ENCODE results near the gene CBLC.

CBLC gene

GRCh38 chr19:44808463-44809371 lies 31.0 kb downstream of the CBLC start, which contains the start of gene BCAM:
BCAM (plus strand) TSS chr19:44809103; CDS start chr19:44809125, 22 bp downstream.
- Histone ChIP-seq H3K9ac (ENCODE audit: low read length in 5 of 5) (peak within 1 kb of the TSS; percentile 56 to 86 (median 81)), H3K36me3 (ENCODE audit: control insufficient read depth in 5 of 5, insufficient read depth in 5 of 5, low read length in 5 of 5) (peaks cover 0 to 12% (median 7%) of the 10 kb centered on the region in 5 donors), H3K4me1 (ENCODE audit: control insufficient read depth in 5 of 5, insufficient read depth in 5 of 5, low read length in 5 of 5) (peaks cover 2 to 29% (median 26%) of the 10 kb centered on the region in 5 donors), H3K27ac (ENCODE audit: low read depth, low read length) (peak within 1 kb of the TSS; percentile 30), H3K4me3 (ENCODE audit: low read depth in 1 of 5, low read length in 5 of 5) (peak within 1 kb of the TSS; percentile 73 to 83 (median 76)), H3K9me3 (ENCODE audit: control insufficient read depth in 5 of 5, low read length in 5 of 5) (peaks cover 0 to 6% (median 0%) of the 10 kb centered on the region in 5 donors), H3K27me3 (ENCODE audit: control insufficient read depth in 5 of 5, insufficient read depth in 4 of 5, low read length in 5 of 5) (no peaks in the 10 kb centered on the region)

GRCh38 chr19:44809577-44810233 lies 32.0 kb downstream of the CBLC start:
- Histone ChIP-seq H3K9ac (ENCODE audit: low read length in 5 of 5) (peak overlapping the region; percentile 56 to 86 (median 81)), H3K4me3 (ENCODE audit: low read depth in 1 of 5, low read length in 5 of 5) (peak overlapping the region; percentile 73 to 83 (median 76)), H3K36me3 (ENCODE audit: control insufficient read depth in 5 of 5, insufficient read depth in 5 of 5, low read length in 5 of 5) (peaks cover 0 to 22% (median 16%) of the 10 kb centered on the region in 5 donors), H3K27me3 (ENCODE audit: control insufficient read depth in 5 of 5, insufficient read depth in 4 of 5, low read length in 5 of 5) (no peaks in the 10 kb centered on the region), H3K9me3 (ENCODE audit: control insufficient read depth in 5 of 5, low read length in 5 of 5) (no peaks in the 10 kb centered on the region), H3K4me1 (ENCODE audit: control insufficient read depth in 5 of 5, insufficient read depth in 5 of 5, low read length in 5 of 5) (peaks cover 1 to 28% (median 26%) of the 10 kb centered on the region in 5 donors), H3K27ac (ENCODE audit: low read depth, low read length) (peak overlapping the region; percentile 30)

GRCh38 chr19:44810234-44811121 lies 32.8 kb downstream of the CBLC start:
- Histone ChIP-seq H3K4me1 (ENCODE audit: control insufficient read depth in 5 of 5, insufficient read depth in 5 of 5, low read length in 5 of 5) (peaks cover 1 to 28% (median 26%) of the 10 kb centered on the region in 5 donors), H3K4me3 (ENCODE audit: low read depth in 1 of 5, low read length in 5 of 5) (peak overlapping the region in 3 of 5 donors; percentile 36 to 77 (median 37)), H3K36me3 (ENCODE audit: control insufficient read depth in 5 of 5, insufficient read depth in 5 of 5, low read length in 5 of 5) (peaks cover 0 to 29% (median 24%) of the 10 kb centered on the region in 5 donors), H3K9ac (ENCODE audit: low read length in 5 of 5) (peak overlapping the region in 1 of 5 donors; percentile 64), H3K9me3 (ENCODE audit: control insufficient read depth in 5 of 5, low read length in 5 of 5) (no peaks in the 10 kb centered on the region), H3K27me3 (ENCODE audit: control insufficient read depth in 5 of 5, insufficient read depth in 4 of 5, low read length in 5 of 5) (no peaks in the 10 kb centered on the region), H3K27ac (ENCODE audit: low read depth, low read length) (no peak overlapping the region)

GRCh38 chr19:44811122-44811419 lies 33.4 kb downstream of the CBLC start:
- Histone ChIP-seq H3K4me1 (ENCODE audit: control insufficient read depth in 5 of 5, insufficient read depth in 5 of 5, low read length in 5 of 5) (peaks cover 1 to 28% (median 26%) of the 10 kb centered on the region in 5 donors), H3K27me3 (ENCODE audit: control insufficient read depth in 5 of 5, insufficient read depth in 4 of 5, low read length in 5 of 5) (no peaks in the 10 kb centered on the region), H3K9ac (ENCODE audit: low read length in 5 of 5) (no peak overlapping the region), H3K27ac (ENCODE audit: low read depth, low read length) (no peak overlapping the region), H3K9me3 (ENCODE audit: control insufficient read depth in 5 of 5, low read length in 5 of 5) (no peaks in the 10 kb centered on the region), H3K36me3 (ENCODE audit: control insufficient read depth in 5 of 5, insufficient read depth in 5 of 5, low read length in 5 of 5) (peaks cover 0 to 32% (median 25%) of the 10 kb centered on the region in 5 donors), H3K4me3 (ENCODE audit: low read depth in 1 of 5, low read length in 5 of 5) (no peak overlapping the region)

- peaks cover 0 to 32% (median 25%) of the 10 kb centered on the region in 5 donors for H3K36me3 ChIP-seq (ENCODE audit: control insufficient read depth in 5 of 5, insufficient read depth in 5 of 5, low read length in 5 of 5)
- peaks cover 1 to 28% (median 26%) of the 10 kb centered on the region in 5 donors for H3K4me1 ChIP-seq (ENCODE audit: control insufficient read depth in 5 of 5, insufficient read depth in 5 of 5, low read length in 5 of 5)
- no peaks in the 10 kb centered on the region for H3K9me3 ChIP-seq (ENCODE audit: control insufficient read depth in 5 of 5, low read length in 5 of 5)
- no peak overlapping the region for H3K4me3 ChIP-seq (ENCODE audit: low read depth in 1 of 5, low read length in 5 of 5)
- H3K27me3 ChIP-seq (ENCODE audit: control insufficient read depth in 5 of 5, insufficient read depth in 4 of 5, low read length in 5 of 5), result no peaks in the 10 kb centered on the region
- no peak overlapping the region for H3K27ac ChIP-seq (ENCODE audit: low read depth, low read length)
- no peak overlapping the region for H3K9ac ChIP-seq (ENCODE audit: low read length in 5 of 5)
Measured at GRCh38 chr19:44812142-44812718, 34.5 kb downstream of the CBLC start.

GRCh38 chr19:44813070-44813840 lies 35.6 kb downstream of the CBLC start:
- H3K27ac ChIP-seq (ENCODE audit: low read depth, low read length), result no peak overlapping the region
- no peak overlapping the region for H3K9ac ChIP-seq (ENCODE audit: low read length in 5 of 5)
- no peaks in the 10 kb centered on the region for H3K27me3 ChIP-seq (ENCODE audit: control insufficient read depth in 5 of 5, insufficient read depth in 4 of 5, low read length in 5 of 5)
- H3K4me1 ChIP-seq (ENCODE audit: control insufficient read depth in 5 of 5, insufficient read depth in 5 of 5, low read length in 5 of 5), result peaks cover 0 to 22% (median 21%) of the 10 kb centered on the region in 5 donors
- peaks cover 0 to 32% (median 25%) of the 10 kb centered on the region in 5 donors for H3K36me3 ChIP-seq (ENCODE audit: control insufficient read depth in 5 of 5, insufficient read depth in 5 of 5, low read length in 5 of 5)
- no peaks in the 10 kb centered on the region for H3K9me3 ChIP-seq (ENCODE audit: control insufficient read depth in 5 of 5, low read length in 5 of 5)
- no peak overlapping the region for H3K4me3 ChIP-seq (ENCODE audit: low read depth in 1 of 5, low read length in 5 of 5)

GRCh38 chr19:44813841-44814470 lies 36.3 kb downstream of the CBLC start:
- H3K36me3 ChIP-seq (ENCODE audit: control insufficient read depth in 5 of 5, insufficient read depth in 5 of 5, low read length in 5 of 5), result peaks cover 0 to 33% (median 25%) of the 10 kb centered on the region in 5 donors

GRCh38 chr19:44814517-44814916 lies 36.8 kb downstream of the CBLC start:
- Histone ChIP-seq H3K27ac (ENCODE audit: low read depth, low read length) (no peak overlapping the region), H3K36me3 (ENCODE audit: control insufficient read depth in 5 of 5, insufficient read depth in 5 of 5, low read length in 5 of 5) (peaks cover 0 to 36% (median 25%) of the 10 kb centered on the region in 5 donors), H3K9me3 (ENCODE audit: control insufficient read depth in 5 of 5, low read length in 5 of 5) (no peaks in the 10 kb centered on the region), H3K9ac (ENCODE audit: low read length in 5 of 5) (no peak overlapping the region), H3K27me3 (ENCODE audit: control insufficient read depth in 5 of 5, insufficient read depth in 4 of 5, low read length in 5 of 5) (no peaks in the 10 kb centered on the region), H3K4me3 (ENCODE audit: low read depth in 1 of 5, low read length in 5 of 5) (no peak overlapping the region), H3K4me1 (ENCODE audit: control insufficient read depth in 5 of 5, insufficient read depth in 5 of 5, low read length in 5 of 5) (peaks cover 0 to 11% (median 10%) of the 10 kb centered on the region in 5 donors)

More at GRCh38 chr19:44813841-44814470, 36.3 kb downstream of the CBLC start:
- no peak overlapping the region for H3K27ac ChIP-seq (ENCODE audit: low read depth, low read length)
- no peak overlapping the region for H3K4me3 ChIP-seq (ENCODE audit: low read depth in 1 of 5, low read length in 5 of 5)
- no peak overlapping the region for H3K9ac ChIP-seq (ENCODE audit: low read length in 5 of 5)
- no peaks in the 10 kb centered on the region for H3K27me3 ChIP-seq (ENCODE audit: control insufficient read depth in 5 of 5, insufficient read depth in 4 of 5, low read length in 5 of 5)
- peaks cover 0 to 17% (median 16%) of the 10 kb centered on the region in 5 donors for H3K4me1 ChIP-seq (ENCODE audit: control insufficient read depth in 5 of 5, insufficient read depth in 5 of 5, low read length in 5 of 5)
- no peaks in the 10 kb centered on the region for H3K9me3 ChIP-seq (ENCODE audit: control insufficient read depth in 5 of 5, low read length in 5 of 5)
